Nephron progenitor cell (in vitro differentiated cells): Measurements from ENCODE around the gene PTPRN.

Source experiments
- DNase-seq: peaks from one replicate; pipeline ENCODE4 v3.0.0; 2021
- H3K27ac Mint-ChIP-seq: 2 replicates; pipeline ENCODE4 v1.8.0; 2021; ENCODE audit warnings: mild to moderate bottlenecking, moderate library complexity, mixed read lengths
- H3K27me3 Mint-ChIP-seq: 2 replicates; pipeline ENCODE4 v1.8.0; 2021; ENCODE audit warnings: mild to moderate bottlenecking, low read depth, mixed read lengths; ENCODE audit not compliant: poor library complexity
- H3K36me3 Mint-ChIP-seq: 2 replicates; pipeline ENCODE4 v1.8.0; 2021; ENCODE audit warnings: low read depth, mixed read lengths
- H3K4me1 Mint-ChIP-seq: 2 replicates; pipeline ENCODE4 v1.8.0; 2021; ENCODE audit warnings: mixed read lengths
- H3K4me3 Mint-ChIP-seq: 2 replicates; pipeline ENCODE4 v1.8.0; 2021; ENCODE audit warnings: mild to moderate bottlenecking, moderate library complexity, mixed read lengths
- H3K9me3 Mint-ChIP-seq: 2 replicates; pipeline ENCODE4 v1.8.0; 2021; ENCODE audit warnings: mild to moderate bottlenecking, moderate library complexity, mixed read lengths
- TF ChIP-seq, protein P1 (sequence below): fragments of 200-600 bp; sonication (generic); IDR thresholded peaks from 2 replicates; pipeline ENCODE4 v1.5.0; 2021; ENCODE audit warnings: antibody characterized with exemption

Gene PTPRN

DNA sequence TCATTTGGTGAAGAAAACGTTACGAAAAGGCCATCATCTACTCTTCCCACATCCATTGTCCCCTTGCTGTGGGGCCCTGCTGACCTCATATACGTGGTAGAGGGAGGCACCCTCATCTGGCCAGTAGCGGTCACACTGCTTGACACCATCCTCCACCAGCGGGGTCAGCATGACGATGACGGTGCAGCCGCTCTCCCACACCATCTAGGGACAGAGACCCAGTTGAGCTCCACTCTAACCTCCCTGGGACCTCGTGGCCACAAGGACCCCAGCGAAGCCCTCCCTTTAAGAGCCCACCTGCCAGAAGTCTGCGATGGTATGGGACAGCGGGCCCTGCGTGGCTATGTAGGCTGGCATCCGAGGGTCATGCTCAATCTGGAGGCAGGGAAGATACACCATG is 13.1 kb downstream of the PTPRN start:
- Mint-ChIP-seq H3K27me3 (peaks cover 77% of the 10 kb centered on the region), H3K4me1 (peaks cover 9% of the 10 kb centered on the region), H3K4me3 (no peak overlapping the region), H3K36me3 (no peaks in the 10 kb centered on the region), H3K27ac (no peak overlapping the region), H3K9me3 (no peaks in the 10 kb centered on the region)
- TF ChIP-seq, protein P1, sequence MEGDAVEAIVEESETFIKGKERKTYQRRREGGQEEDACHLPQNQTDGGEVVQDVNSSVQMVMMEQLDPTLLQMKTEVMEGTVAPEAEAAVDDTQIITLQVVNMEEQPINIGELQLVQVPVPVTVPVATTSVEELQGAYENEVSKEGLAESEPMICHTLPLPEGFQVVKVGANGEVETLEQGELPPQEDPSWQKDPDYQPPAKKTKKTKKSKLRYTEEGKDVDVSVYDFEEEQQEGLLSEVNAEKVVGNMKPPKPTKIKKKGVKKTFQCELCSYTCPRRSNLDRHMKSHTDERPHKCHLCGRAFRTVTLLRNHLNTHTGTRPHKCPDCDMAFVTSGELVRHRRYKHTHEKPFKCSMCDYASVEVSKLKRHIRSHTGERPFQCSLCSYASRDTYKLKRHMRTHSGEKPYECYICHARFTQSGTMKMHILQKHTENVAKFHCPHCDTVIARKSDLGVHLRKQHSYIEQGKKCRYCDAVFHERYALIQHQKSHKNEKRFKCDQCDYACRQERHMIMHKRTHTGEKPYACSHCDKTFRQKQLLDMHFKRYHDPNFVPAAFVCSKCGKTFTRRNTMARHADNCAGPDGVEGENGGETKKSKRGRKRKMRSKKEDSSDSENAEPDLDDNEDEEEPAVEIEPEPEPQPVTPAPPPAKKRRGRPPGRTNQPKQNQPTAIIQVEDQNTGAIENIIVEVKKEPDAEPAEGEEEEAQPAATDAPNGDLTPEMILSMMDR: no peak
- DNase-seq: no peak

DNA sequence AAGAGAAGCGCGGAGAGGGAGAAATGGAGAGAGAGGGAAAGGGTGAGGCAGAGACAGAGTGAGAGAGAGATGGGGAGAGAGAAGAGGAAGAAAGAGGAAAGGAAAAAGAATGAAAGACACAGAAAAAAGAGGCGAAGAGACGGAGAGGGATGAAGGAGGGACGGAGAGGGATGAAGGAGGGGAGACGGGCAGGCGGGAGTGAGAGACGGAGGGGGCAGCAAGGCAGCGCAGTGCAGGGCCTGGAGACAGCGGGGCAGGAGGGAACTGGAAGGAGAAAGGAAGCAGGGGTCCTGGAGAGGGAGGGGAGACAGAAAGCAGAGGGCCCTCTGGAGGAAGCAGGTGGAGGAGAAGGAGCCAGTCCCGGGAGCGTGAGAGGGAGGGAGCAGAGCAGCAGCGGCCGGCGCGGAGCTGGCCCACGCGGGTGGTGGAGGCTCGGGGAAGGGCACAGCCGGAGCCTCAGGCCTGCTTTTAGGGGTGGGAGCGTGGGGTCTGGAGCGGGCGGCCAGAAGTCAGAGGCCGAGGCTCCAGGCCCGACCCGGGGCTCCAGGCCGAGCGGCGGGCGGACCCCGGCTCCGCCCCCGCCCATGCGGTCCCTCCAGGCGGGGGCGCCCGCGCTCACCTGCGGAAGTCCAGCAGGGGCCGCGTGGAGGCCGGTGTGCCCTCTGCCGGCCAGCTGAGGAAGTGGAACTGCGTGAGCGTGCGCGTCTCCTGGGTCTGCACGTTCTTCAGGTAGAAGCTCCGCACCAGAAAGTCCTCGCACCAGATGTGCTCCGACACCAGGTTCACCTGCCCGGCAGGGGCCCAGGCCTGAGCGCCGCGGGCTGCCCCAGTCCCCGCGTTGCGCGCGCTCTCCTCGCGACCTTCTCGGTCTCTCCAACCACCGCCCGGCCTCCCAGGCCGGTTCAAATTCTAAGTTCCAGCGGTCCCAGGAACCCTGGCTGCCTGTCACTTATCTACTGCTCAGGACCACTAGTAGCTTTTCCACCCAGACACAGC is 14.5 kb downstream of the PTPRN start:
- H3K4me3 Mint-ChIP-seq: peak overlapping the region; percentile 83
- peaks cover 9% of the 10 kb centered on the region for H3K4me1 Mint-ChIP-seq
- peak; percentile 91 for DNase-seq
- H3K27ac Mint-ChIP-seq: no peak overlapping the region
- TF ChIP-seq, protein P1: peak; percentile 98
- peaks cover 69% of the 10 kb centered on the region for H3K27me3 Mint-ChIP-seq
- no peaks in the 10 kb centered on the region for H3K9me3 Mint-ChIP-seq
- no peaks in the 10 kb centered on the region for H3K36me3 Mint-ChIP-seq

DNA sequence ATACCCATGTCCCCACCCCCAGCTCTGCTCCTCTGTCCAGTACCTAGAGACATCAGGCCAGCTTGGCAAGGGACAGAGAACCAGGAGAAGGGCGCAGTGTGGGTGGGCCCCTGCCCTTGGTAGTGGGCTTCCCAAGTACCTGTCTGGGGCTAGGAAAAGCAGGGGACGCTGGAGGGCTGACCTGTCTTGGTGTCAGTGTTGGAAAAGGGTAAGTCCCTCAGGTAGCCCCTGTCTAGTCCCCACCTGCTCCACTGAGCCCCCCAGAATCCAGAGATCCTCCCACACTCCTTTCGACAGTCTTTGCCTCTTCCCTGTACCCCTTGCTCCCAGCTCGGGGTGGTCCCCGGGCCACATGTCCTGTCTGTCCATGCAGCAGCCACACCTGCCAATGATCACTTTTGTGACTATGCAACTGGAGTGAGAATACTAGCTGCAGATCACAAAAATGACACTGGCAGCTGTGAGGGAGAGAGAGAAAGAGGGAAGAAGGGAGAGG is 15.4 kb downstream of the PTPRN start:
- Mint-ChIP-seq H3K27me3 (peaks cover 61% of the 10 kb centered on the region), H3K9me3 (no peaks in the 10 kb centered on the region), H3K4me3 (peak overlapping the region; percentile 83), H3K27ac (no peak overlapping the region), H3K36me3 (no peaks in the 10 kb centered on the region), H3K4me1 (peaks cover 9% of the 10 kb centered on the region)
- DNase-seq: no peak
- TF ChIP-seq, protein P1: no peak

DNA sequence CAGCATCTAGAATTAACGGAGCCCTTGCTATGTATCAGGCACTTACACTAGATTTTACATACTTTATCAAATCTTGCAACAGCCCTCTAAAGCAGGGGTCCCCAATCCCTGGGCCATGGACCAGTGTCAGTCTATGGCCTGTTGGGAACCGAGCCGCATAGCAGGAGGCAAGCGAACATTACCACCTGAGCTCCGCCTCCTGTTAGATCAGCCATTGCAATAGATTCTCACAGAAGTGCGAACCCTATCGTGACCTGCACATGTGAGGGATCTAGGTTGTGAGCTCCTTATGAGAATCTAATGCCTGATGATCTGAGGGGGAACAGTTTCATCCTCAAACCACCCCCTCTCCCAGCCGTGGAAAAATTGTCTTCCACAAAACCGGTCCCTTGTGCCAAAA is 16.6 kb downstream of the PTPRN start:
- TF ChIP-seq, protein P1: no peak
- peaks cover 54% of the 10 kb centered on the region for H3K27me3 Mint-ChIP-seq
- no peak overlapping the region for H3K27ac Mint-ChIP-seq
- DNase-seq: no peak
- H3K4me1 Mint-ChIP-seq: peaks cover 9% of the 10 kb centered on the region
- no peaks in the 10 kb centered on the region for H3K9me3 Mint-ChIP-seq
- H3K36me3 Mint-ChIP-seq: no peaks in the 10 kb centered on the region
- H3K4me3 Mint-ChIP-seq: no peak overlapping the region

DNA sequence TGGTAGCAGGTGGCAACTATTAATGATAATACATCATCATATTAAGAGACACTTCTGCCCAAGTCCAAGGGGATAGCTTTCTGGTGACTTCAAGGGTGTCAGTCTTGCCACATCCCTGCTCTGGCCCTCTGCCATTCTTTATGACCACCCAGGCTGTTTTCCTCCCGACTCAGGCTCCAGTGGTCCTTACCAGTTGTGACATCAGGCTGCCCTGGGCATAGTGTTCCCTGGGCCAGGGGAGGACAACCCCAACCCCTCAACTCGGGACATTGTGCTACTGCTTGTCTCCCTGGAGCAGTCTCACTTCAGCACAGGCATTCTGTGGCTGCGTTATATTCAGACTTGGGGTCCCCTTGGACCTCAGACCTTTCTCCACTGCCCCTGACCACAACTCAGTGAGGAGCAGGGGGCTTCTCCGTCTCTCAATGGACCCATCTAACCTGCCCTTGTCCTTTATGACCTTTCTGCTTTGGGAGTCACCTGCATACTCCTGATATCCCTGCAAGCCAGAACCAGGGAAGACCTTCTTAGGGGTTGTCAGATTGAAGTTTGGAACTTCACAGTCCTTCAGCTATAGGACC is 17.2 kb downstream of the PTPRN start:
- Mint-ChIP-seq H3K4me1 (peaks cover 9% of the 10 kb centered on the region), H3K4me3 (no peak overlapping the region), H3K27me3 (peaks cover 53% of the 10 kb centered on the region), H3K36me3 (no peaks in the 10 kb centered on the region), H3K27ac (no peak overlapping the region), H3K9me3 (no peaks in the 10 kb centered on the region)
- TF ChIP-seq, protein P1: no peak
- no peak for DNase-seq
